Tibial nerve (tissue), 4 donors: ENCODE results near the gene TBC1D5.

Experiments
- CTCF ChIP-seq, 5 experiments: fragments of 200-600 bp in 3 of 5; fragments of 450-650 bp in 2 of 5; sonication (generic) in 3 of 5; IDR thresholded peaks; one replicate each; pipeline ENCODE4 v1.5.1; 2016 to 2019; ENCODE audit warnings: antibody characterized with exemption in 5 of 5, mild to moderate bottlenecking in 3 of 5, moderate library complexity in 2 of 5
- EP300 ChIP-seq, 2 donors: sonication (generic); formaldehyde crosslinking; IDR thresholded peaks; one replicate each; pipeline ENCODE4 v1.6.1; 2017; ENCODE audit warnings: antibody characterized with exemption in 2 of 2, mild to moderate bottlenecking in 1 of 2
- POLR2A ChIP-seq, 2 donors: fragments of 450-650 bp; IDR thresholded peaks; one replicate each; pipeline ENCODE4 v1.6.1; 2017; ENCODE audit warnings: antibody characterized with exemption in 2 of 2, mild to moderate bottlenecking in 2 of 2, moderate library complexity in 2 of 2

- TF ChIP-seq CTCF (IDR thresholded peaks at IDR 0.05) (no peak), EP300 (IDR thresholded peaks at IDR 0.05) (no peak), POLR2A (IDR thresholded peaks at IDR 0.05) (no peak)
These were observed 386.8 kb downstream of the TBC1D5 start for GRCh38 chr3:17355591-17355990.
